ENCODE data around the gene EPB41L3.
"Not testable (repeated sequence)": the region's sequence is repeated elsewhere in the genome, so short reads cannot be mapped to it uniquely, and the experiment has no call there.

The EPB41L3 gene

GRCh38 chr18:5530629-5531178 is 13.1 kb downstream of the EPB41L3 start:
- no peak for DNase-seq (ENCODE audit: low spot score)

GRCh38 chr18:5529471-5529870 is 14.3 kb downstream of the EPB41L3 start:
- no peak for DNase-seq (ENCODE audit: low spot score)

- DNase-seq (ENCODE audit: low spot score): no peak
These were observed 16.2 kb downstream of the EPB41L3 start for GRCh38 chr18:5527603-5528002.

GRCh38 chr18:5524660-5525059 is 19.1 kb downstream of the EPB41L3 start:
- no peak for DNase-seq (ENCODE audit: low spot score)

- DNase-seq (ENCODE audit: low spot score): no peak
These were observed 22.8 kb downstream of the EPB41L3 start for GRCh38 chr18:5521000-5521399.

GRCh38 chr18:5520464-5520863 is 23.3 kb downstream of the EPB41L3 start:
- no peak for DNase-seq (ENCODE audit: low spot score)

- DNase-seq (ENCODE audit: low spot score): no peak
These were observed 24.1 kb downstream of the EPB41L3 start for GRCh38 chr18:5519448-5520298.

GRCh38 chr18:5518899-5519371 is 24.9 kb downstream of the EPB41L3 start:
- DNase-seq (ENCODE audit: low spot score): no peak

- no peak for DNase-seq (ENCODE audit: low spot score)
These were observed 25.5 kb downstream of the EPB41L3 start for GRCh38 chr18:5518179-5518770.

GRCh38 chr18:5516841-5517240 is 27.0 kb downstream of the EPB41L3 start:
- DNase-seq (ENCODE audit: low spot score): no peak

- no peak for DNase-seq (ENCODE audit: low spot score)
These were observed 28.6 kb downstream of the EPB41L3 start for GRCh38 chr18:5515011-5515784.

- DNase-seq (ENCODE audit: low spot score): no peak
These were observed 29.9 kb downstream of the EPB41L3 start for GRCh38 chr18:5513947-5514346.

GRCh38 chr18:5512176-5512575 is 31.6 kb downstream of the EPB41L3 start:
- DNase-seq (ENCODE audit: low spot score): no peak

GRCh38 chr18:5511541-5511940 is 32.3 kb downstream of the EPB41L3 start:
- not testable (repeated sequence) for DNase-seq (ENCODE audit: low spot score)

GRCh38 chr18:5510135-5510846 is 33.5 kb downstream of the EPB41L3 start:
- no peak for DNase-seq (ENCODE audit: low spot score)

GRCh38 chr18:5508821-5509220 is 35.0 kb downstream of the EPB41L3 start:
- DNase-seq (ENCODE audit: low spot score): no peak

- no peak for DNase-seq (ENCODE audit: low spot score)
These were observed 36.0 kb downstream of the EPB41L3 start for GRCh38 chr18:5507756-5508155.

- DNase-seq (ENCODE audit: low spot score): no peak
These were observed 37.6 kb downstream of the EPB41L3 start for GRCh38 chr18:5506174-5506573.

GRCh38 chr18:5503740-5504139 is 40.1 kb downstream of the EPB41L3 start:
- DNase-seq (ENCODE audit: low spot score): no peak

- no peak for DNase-seq (ENCODE audit: low spot score)
These were observed 43.4 kb downstream of the EPB41L3 start for GRCh38 chr18:5500158-5500939.

GRCh38 chr18:5498452-5498851 is 45.3 kb downstream of the EPB41L3 start:
- no peak for DNase-seq (ENCODE audit: low spot score)
